ENCODE measurements around the gene CWF19L1. TPM values are rescaled to one million over a fixed set of nuclear protein-coding genes. Genes with fewer than 3 reads are reported as not detected.

CWF19L1 gene
- total RNA-seq, 1 donor = 28.1 TPM

- no peak for TF ChIP-seq CTCF (IDR thresholded peaks at IDR 0.05; ENCODE audit: insufficient read depth, low read length)
- no peak overlapping the region for H3K4me3 ChIP-seq (ENCODE audit: low read depth, low read length)
Observed at GRCh38 chr10:100253041-100253440, 14.4 kb downstream of the CWF19L1 start.

DNA sequence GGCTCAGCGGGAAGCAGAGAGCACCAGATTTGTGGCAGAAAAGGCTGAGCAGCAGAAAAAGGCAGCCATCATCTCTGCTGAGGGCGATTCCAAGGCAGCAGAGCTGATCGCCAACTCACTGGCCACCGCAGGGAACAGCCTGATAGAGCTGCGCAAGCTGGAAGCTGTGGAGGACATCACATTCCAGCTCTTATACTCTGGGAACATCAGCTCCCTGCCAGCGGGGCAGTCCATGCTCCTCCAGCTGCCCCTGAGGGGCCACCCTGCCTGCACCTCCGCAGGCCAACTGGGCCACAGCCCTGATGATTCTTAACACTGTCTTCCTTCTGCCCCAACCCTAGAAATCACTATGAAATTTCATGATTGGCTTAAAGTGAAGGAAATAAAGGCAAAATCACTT, 18.6 kb downstream of the CWF19L1 start:
- TF ChIP-seq CTCF (IDR thresholded peaks at IDR 0.05; ENCODE audit: insufficient read depth, low read length) = no peak

More at GRCh38 chr10:100253041-100253440, 14.4 kb downstream of the CWF19L1 start:
- no peak for DNase-seq (ENCODE audit: low read depth)

DNA sequence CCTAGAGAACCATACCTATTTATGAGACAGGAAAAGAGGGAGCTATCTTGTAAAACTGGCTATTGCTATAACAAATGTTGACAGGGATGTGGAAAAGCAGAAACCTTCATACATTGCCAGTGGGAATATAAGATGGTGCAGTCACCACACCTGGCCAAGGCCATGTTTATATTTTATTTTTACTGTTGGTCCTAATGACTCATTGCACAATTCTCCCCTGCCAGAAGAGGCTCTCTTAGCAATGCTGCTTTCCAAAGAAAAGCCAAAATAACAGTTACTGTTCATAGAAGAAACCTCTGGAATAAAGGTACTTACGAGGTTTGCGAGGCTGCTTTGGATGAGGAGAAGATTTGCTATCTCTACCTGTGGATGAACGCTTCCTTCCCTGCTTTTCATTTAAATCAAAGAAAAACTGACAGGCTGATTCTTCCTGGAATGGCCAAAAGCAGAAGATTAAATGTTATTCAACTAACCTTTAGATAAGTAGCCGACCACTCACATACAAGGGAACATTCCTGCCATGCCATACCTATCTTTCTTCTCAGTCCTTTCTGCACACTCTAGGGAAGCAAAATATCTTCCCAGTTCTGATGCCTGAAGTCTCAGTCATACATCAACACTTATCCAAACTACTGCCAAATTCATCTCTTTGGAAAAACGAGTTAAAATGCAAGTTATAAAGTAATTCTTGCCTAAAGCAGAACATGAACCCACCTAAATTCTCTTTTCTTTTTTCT, 21.8 kb downstream of the CWF19L1 start:
- TF ChIP-seq CTCF (IDR thresholded peaks at IDR 0.05; ENCODE audit: insufficient read depth, low read length) = no peak
- DNase-seq (ENCODE audit: low read depth) = peak; percentile 34
- H3K4me3 ChIP-seq (ENCODE audit: low read depth, low read length) = no peak overlapping the region

More for the DNA sequence above, 18.6 kb downstream of the CWF19L1 start:
- H3K4me3 ChIP-seq (ENCODE audit: low read depth, low read length) = no peak overlapping the region
- DNase-seq (ENCODE audit: low read depth) = no peak

- H3K4me3 ChIP-seq (ENCODE audit: low read depth, low read length) = no peak overlapping the region
- no peak for TF ChIP-seq CTCF (IDR thresholded peaks at IDR 0.05; ENCODE audit: insufficient read depth, low read length)
- no peak for DNase-seq (ENCODE audit: low read depth)
Observed at GRCh38 chr10:100239851-100240250, 27.6 kb downstream of the CWF19L1 start.

GRCh38 chr10:100238429-100238828, 29.0 kb downstream of the CWF19L1 start:
- no peak for TF ChIP-seq CTCF (IDR thresholded peaks at IDR 0.05; ENCODE audit: insufficient read depth, low read length)
- no peak for DNase-seq (ENCODE audit: low read depth)
- no peak overlapping the region for H3K4me3 ChIP-seq (ENCODE audit: low read depth, low read length)

GRCh38 chr10:100232101-100232500, 35.3 kb downstream of the CWF19L1 start:
- H3K4me3 ChIP-seq (ENCODE audit: low read depth, low read length) = no peak overlapping the region
- no peak for TF ChIP-seq CTCF (IDR thresholded peaks at IDR 0.05; ENCODE audit: insufficient read depth, low read length)
- DNase-seq (ENCODE audit: low read depth) = peak; percentile 22
